SH-SY5Y (cell line): ENCODE data around the gene REX1BD.

Source experiments
- GATA2 ChIP-seq: IDR thresholded peaks from 2 replicates; pipeline ENCODE4 v1.6.1; 2011; ENCODE audit warnings: mild to moderate bottlenecking, low read depth, low read length
- GATA3 ChIP-seq: IDR thresholded peaks from 2 replicates; pipeline ENCODE4 v1.6.1; 2011; ENCODE audit warnings: low read depth, mild to moderate bottlenecking, low read length, moderate library complexity

GRCh38 chr19:18558604-18559003 lies 30.0 kb upstream of the REX1BD start:
- TF ChIP-seq GATA3: no peak
- TF ChIP-seq GATA2: no peak
